Measurements from ENCODE around the gene PHF21B. TPM values are rescaled to one million over a fixed set of nuclear protein-coding genes. Genes with fewer than 3 reads are reported as not detected.

PHF21B gene
- total and polyA plus RNA-seq, 12 donors, result 0.07 to 0.98 (median 0.50) TPM; not detected in 4

- DNase-seq (no peak), ATAC-seq (no peak)
- H3K4me1 ChIP-seq, result no peaks in the 10 kb centered on the region
- H3K4me3 ChIP-seq, result no peak overlapping the region
- H3K27me3 ChIP-seq, result peaks cover 0 to 62% (median 35%) of the 10 kb centered on the region in 7 donors
- TF ChIP-seq CTCF (IDR thresholded peaks at IDR 0.05), result no peak
- H3K36me3 ChIP-seq, result no peaks in the 10 kb centered on the region
- intact Hi-C loops (cut with DNase I), result no loop called here
- H3K27ac ChIP-seq, result no peak overlapping the region
- WGBS, 2 donors, result 79 to 83% methylated on average over 1 of the region's 1 CpG
- no peaks in the 10 kb centered on the region for H3K9me3 ChIP-seq
These were observed 22.0 kb upstream of the PHF21B start for GRCh38 chr22:45031629-45032403.

- H3K4me1 ChIP-seq, result no peaks in the 10 kb centered on the region
- H3K36me3 ChIP-seq, result no peaks in the 10 kb centered on the region
- no peak overlapping the region for H3K27ac ChIP-seq
- ATAC-seq (no peak), DNase-seq (no peak)
- H3K4me3 ChIP-seq, result no peak overlapping the region
- WGBS, 2 donors, result 76 to 82% methylated on average over 6 of the region's 6 CpGs
- no peaks in the 10 kb centered on the region for H3K9me3 ChIP-seq
- intact Hi-C loops (cut with DNase I), result no loop called here
- peaks cover 0 to 63% (median 17%) of the 10 kb centered on the region in 7 donors for H3K27me3 ChIP-seq
- TF ChIP-seq CTCF (IDR thresholded peaks at IDR 0.05), result no peak
These were observed 19.7 kb upstream of the PHF21B start for GRCh38 chr22:45029501-45029900.

GRCh38 chr22:45026511-45026910 lies 16.7 kb upstream of the PHF21B start:
- DNase-seq (no peak), ATAC-seq (no peak)
- intact Hi-C loops (cut with DNase I), result no loop called here
- H3K9me3 ChIP-seq, result no peaks in the 10 kb centered on the region
- no peak for TF ChIP-seq CTCF (IDR thresholded peaks at IDR 0.05)
- H3K4me3 ChIP-seq, result no peak overlapping the region
- 72 to 73% methylated on average over 6 of the region's 6 CpGs for WGBS, 2 donors
- no peaks in the 10 kb centered on the region for H3K36me3 ChIP-seq
- H3K4me1 ChIP-seq, result no peaks in the 10 kb centered on the region
- peaks cover 0 to 65% (median 45%) of the 10 kb centered on the region in 7 donors for H3K27me3 ChIP-seq
- no peak overlapping the region for H3K27ac ChIP-seq

GRCh38 chr22:45023431-45023830 lies 13.6 kb upstream of the PHF21B start:
- no peak for ATAC-seq
- Histone ChIP-seq H3K9me3 (no peaks in the 10 kb centered on the region), H3K27ac (no peak overlapping the region), H3K4me1 (no peaks in the 10 kb centered on the region), H3K4me3 (no peak overlapping the region), H3K27me3 (peaks cover 0 to 71% (median 57%) of the 10 kb centered on the region in 7 donors), H3K36me3 (no peaks in the 10 kb centered on the region)
- DNase-seq, result no peak
- WGBS, 2 donors, result 20 to 27% methylated on average over 9 of the region's 9 CpGs
- TF ChIP-seq CTCF (IDR thresholded peaks at IDR 0.05), result no peak
- intact Hi-C loops (cut with DNase I), result no loop called here

Measured in heart right ventricle (tissue), 16 donors.